Astrocyte of the cerebellum (primary cell): ENCODE results near the gene FAM13C.

Source experiments
- DNase-seq: peaks from one replicate; pipeline ENCODE4 v3.0.0-alpha.2; 2011; ENCODE audit warnings: low read depth
- H3K4me3 ChIP-seq: 2 replicates; pipeline ENCODE4 v1.5.1; 2011; ENCODE audit warnings: mild to moderate bottlenecking, low read depth, low read length, moderate library complexity
- CTCF ChIP-seq: IDR thresholded peaks from 2 replicates; pipeline ENCODE4 v1.5.1; 2012; ENCODE audit warnings: low read length, low read depth, moderate library complexity, mild to moderate bottlenecking; ENCODE audit errors: missing control alignments
- in situ Hi-C: cut with HindIII; loops from 2 replicates; pipeline ENCODE4 v1.10.0; 2017; ENCODE audit warnings: low sequenced_read_pairs

The FAM13C gene

GRCh38 chr10:59324597-59324996, 37.8 kb downstream of the FAM13C start:
- no peak for DNase-seq
- TF ChIP-seq CTCF = no peak
- in situ Hi-C loops = no loop called here
- no peak overlapping the region for H3K4me3 ChIP-seq

GRCh38 chr10:59323831-59324401, 38.4 kb downstream of the FAM13C start:
- in situ Hi-C loops = no loop called here
- no peak for TF ChIP-seq CTCF
- DNase-seq = no peak
- no peak overlapping the region for H3K4me3 ChIP-seq

- TF ChIP-seq CTCF = no peak
- DNase-seq = no peak
- in situ Hi-C loops = no loop called here
- H3K4me3 ChIP-seq = no peak overlapping the region
These were observed 39.3 kb downstream of the FAM13C start for GRCh38 chr10:59323036-59323459.

GRCh38 chr10:59322131-59322530, 40.2 kb downstream of the FAM13C start:
- in situ Hi-C loops = no loop called here
- no peak for DNase-seq
- no peak for TF ChIP-seq CTCF
- no peak overlapping the region for H3K4me3 ChIP-seq

GRCh38 chr10:59320355-59320754, 42.0 kb downstream of the FAM13C start:
- H3K4me3 ChIP-seq = no peak overlapping the region
- in situ Hi-C loops = no loop called here
- TF ChIP-seq CTCF = no peak
- no peak for DNase-seq

- no peak for DNase-seq
- no peak for TF ChIP-seq CTCF
- in situ Hi-C loops = no loop called here
- H3K4me3 ChIP-seq = no peak overlapping the region
These were observed 42.5 kb downstream of the FAM13C start for GRCh38 chr10:59319854-59320253.
